ENCODE measurements around the gene PPP2R5B.

Gene PPP2R5B

DNA sequence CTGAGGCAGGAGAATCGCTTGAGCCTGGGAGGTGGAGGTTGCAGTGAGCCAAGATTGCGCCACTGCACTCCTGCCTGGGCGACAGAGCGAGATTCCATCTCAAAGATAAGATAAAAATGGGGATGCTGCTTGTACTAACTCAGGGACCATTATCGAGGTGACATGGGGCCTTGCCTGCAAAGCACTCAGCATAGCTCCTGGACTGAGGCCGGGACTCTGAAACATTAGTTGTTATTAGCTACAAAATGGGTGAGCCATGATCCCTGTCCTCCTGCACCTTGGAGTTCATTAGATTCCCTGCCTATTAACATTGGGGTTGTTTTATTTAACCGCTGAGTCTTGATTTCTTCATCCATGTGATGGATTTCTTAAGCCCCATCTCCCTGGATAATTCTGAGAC lies 5.1 kb downstream of the PPP2R5B start:
- DNase-seq (ENCODE audit: low read depth, low spot score): no peak

- no peak for DNase-seq (ENCODE audit: low read depth, low spot score)
Measured at GRCh38 chr11:64930340-64930739, 5.9 kb downstream of the PPP2R5B start.

DNA sequence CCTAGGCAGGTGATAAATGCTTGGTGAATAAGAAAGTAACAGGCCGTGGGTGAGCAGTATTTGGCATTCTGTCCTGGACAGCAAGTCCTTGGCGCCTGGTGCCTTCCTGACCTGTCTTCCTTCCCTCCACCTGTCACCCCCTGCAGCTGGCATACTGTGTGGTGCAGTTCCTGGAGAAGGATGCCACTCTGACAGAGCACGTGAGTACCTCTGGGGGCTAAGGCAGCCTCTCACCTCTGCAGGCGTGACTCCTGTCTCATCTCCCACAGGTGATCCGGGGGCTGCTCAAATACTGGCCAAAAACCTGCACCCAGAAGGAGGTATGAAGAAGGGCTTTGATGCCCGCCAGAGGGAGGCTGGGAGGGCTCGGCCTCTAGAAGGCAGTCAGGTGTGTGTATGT lies 6.8 kb downstream of the PPP2R5B start:
- DNase-seq (ENCODE audit: low read depth, low spot score): no peak

DNA sequence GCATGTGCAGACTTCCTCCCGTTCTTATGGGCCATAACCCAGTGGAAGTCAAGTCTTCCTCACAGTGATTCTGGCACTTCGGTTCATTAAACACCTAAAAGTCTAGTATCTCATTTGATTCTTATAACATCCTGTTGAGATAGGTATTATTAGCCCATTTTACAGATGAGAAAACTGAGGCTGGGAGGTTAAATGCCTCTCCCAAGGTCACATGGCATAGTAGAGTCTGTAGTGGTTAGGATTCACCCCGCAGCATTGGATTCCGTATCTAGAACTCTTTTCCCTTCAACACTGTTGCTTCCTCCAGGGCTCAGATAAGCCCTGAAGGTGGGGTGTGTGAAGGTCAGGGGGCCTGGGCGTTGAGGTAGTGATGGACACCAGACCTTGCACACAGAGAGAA lies 7.8 kb downstream of the PPP2R5B start:
- DNase-seq (ENCODE audit: low read depth, low spot score): no peak

DNA sequence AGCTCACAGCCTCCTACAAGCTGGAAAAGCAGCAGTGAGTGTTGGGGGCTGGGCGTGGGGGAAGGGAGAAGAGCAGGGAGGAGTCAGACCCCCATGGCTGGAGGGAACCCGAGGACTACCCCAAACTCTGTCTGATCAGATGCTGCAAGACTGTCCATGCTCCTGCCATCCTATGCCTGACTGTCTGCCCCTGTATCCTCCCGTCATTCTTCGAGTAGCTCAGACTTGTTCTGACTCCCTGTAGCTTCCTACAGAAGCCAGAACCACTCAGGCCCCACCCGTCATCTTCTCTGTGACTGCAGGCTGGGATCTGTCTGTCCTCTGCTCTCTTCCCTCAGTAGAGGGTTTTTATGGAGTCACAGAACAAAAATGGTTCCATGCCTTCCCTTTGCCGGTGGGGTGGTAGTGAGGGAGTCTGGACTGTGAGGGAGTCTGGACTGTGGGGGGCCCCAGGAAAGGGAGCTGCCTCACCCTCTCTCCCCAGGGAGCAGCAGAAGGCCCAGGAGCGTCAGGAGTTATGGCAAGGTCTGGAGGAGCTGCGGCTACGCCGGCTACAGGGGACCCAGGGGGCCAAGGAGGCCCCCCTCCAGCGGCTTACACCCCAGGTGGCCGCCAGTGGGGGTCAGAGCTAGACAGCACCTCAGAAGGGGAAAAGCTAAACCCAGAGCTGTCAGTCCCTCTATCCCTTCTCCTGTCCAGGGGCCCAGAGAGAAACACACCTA lies 8.9 kb downstream of the PPP2R5B start:
- no peak for DNase-seq (ENCODE audit: low read depth, low spot score)

DNA sequence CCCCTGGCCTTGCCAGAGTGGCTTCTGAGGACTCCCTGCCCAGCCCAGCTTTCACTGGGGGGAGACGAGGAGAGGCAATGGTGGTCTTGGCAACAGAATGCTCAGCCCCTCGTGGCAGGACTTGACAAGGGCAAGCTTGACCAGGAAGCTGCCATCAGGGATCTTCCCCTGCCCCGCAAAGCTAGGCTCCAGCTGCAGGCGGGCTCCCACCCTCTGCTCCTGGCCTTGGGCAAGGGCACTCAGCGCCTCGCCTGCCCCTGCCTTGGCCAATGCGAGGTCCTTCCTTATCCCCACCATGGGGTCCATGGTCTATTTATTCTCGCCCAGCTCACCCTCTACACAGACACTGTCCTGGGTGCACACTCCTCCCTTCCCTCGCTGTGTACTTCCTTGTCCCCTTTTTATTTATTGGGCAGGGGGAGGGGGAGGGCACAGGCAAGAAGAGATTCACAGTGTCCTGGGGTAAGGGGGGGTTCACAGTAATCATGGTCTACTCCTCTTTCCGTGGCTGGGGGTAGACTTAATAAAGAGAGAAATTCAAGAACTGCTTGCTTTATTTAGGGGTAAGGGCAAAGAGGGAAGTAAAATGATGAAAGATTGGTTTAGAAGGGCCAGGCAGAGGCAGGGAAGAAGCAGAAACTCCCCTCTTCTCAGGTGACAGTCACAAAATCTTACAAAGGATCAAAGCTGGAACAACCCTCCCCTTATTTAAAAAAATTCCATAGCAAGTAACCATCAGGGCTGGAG lies 9.6 kb downstream of the PPP2R5B start:
- DNase-seq (ENCODE audit: low read depth, low spot score): no peak

- DNase-seq (ENCODE audit: low read depth, low spot score): no peak
Measured at GRCh38 chr11:64934682-64935358, 10.3 kb downstream of the PPP2R5B start.

- no peak for DNase-seq (ENCODE audit: low read depth, low spot score)
Measured at GRCh38 chr11:64935359-64936081, 11.0 kb downstream of the PPP2R5B start, which contains the start of gene GPHA2. TSS of gene GPHA2 (minus strand) at chr11:64935893. CDS start at chr11:64935460, 433 bp downstream.

- DNase-seq (ENCODE audit: low read depth, low spot score): no peak
Measured at GRCh38 chr11:64936539-64936938, 12.1 kb downstream of the PPP2R5B start.

DNA sequence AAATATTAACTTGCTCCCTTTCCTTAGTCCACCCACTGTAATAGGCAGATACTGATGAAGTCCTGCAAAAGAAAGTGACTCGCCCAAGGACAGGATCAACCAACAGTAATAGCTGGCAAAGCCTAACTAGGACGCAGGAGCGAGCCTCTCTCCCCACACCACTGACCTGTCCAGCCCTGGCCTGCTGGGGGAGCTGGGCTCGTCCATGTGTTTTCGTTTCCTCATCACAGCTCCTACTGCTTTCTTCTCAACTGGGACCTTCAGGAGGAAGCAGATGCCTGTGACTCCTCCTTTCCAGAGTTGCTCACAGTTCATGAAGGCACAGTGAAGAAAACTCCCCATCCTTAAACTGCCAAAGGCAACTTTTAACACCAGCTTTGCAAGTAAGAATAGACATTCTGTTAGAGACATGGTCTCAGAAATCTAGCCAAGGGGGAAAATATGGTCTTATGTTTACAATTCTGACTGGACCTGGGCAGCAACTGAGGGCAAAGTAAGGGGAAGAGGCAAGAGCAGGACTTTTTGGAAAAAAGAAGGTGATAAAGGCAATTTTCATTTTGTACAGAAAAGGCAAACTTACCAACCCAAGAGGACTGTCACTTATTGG lies 22.8 kb downstream of the PPP2R5B start:
- DNase-seq (ENCODE audit: low read depth, low spot score): no peak

GRCh38 chr11:64951529-64951928 lies 27.0 kb downstream of the PPP2R5B start:
- no peak for DNase-seq (ENCODE audit: low read depth, low spot score)

DNA sequence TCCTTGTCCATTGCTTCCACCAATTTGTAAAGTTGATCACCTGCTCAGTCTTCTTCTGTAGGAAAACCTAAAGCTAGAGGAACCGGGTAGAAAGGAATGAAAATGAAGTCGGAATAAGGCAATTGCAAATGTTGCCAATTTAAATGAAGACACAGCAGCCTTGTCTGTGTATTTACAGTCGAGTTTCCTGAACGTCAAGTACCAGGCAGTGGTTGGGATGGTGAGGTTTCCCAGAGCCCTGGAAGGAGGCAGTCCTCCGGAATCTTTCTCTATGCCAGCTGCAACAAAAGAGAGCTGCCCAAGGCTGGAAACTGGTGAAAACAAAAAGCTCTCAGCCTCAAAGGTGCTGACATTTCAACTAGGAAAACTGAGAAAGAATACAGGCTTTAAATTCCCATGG lies 29.7 kb downstream of the PPP2R5B start:
- no peak for DNase-seq (ENCODE audit: low read depth, low spot score)

- DNase-seq (ENCODE audit: low read depth, low spot score): no peak
Measured at GRCh38 chr11:64959498-64959897, 35.0 kb downstream of the PPP2R5B start.

DNA sequence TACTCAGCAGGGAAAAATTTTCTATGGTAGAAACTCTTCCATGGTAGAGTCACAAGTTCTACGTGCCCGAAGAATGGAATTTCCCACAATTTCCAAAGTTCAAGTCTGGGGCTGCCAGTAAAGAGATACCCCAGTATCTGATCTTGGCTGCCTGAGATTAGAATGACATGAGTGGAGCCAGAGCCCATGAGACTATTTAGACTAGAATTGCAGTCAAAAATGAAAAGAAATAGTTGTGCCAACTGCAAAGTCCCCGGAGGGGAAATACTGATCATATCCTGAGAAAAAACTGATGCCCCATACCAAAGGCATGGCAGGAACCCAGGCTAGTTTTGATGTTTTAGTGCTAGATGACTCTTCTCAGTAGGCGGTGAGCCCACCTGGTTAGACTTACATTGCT lies 36.2 kb downstream of the PPP2R5B start:
- DNase-seq (ENCODE audit: low read depth, low spot score): no peak

GRCh38 chr11:64963072-64963631 lies 38.7 kb downstream of the PPP2R5B start:
- no peak for DNase-seq (ENCODE audit: low read depth, low spot score)

DNA sequence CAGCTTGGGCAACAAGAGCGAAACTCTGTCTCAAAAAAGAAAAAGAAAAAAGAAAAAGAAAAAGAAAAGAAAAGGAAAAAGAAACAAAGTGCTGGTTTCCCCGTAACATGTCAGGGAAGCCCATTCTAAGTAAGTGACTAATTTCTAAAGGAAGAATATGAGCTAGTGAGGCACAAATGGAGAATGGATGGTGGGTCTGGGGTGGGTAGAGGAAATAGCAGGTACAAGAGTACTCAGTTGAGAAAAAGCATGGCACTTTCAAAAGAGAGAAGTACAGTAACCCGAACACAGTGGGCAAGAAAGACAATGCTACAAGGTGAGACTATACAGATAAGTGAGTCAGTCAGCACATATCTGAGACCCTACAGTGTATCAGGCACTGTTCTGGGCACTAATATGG lies 42.9 kb downstream of the PPP2R5B start:
- DNase-seq (ENCODE audit: low read depth, low spot score): no peak

DNA sequence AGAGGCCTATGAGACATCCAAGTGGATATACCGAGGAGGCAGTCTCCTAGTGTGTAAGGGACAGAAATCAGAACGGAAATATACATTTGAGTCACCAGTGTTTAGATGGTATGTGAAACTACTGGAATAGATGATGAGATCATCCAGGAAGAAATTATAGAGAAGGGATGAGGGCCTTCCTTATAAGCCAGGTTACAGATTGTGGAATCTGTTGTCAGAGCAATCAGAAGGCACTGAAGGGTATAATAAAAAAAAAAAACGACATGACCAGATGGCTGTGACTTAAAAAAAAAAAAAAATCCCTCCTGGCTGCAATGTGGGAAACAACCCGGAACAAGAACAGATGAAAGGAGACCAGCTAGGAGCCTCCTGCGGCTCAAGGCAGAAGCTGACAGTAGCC lies 44.7 kb downstream of the PPP2R5B start:
- no peak for DNase-seq (ENCODE audit: low read depth, low spot score)

DNA sequence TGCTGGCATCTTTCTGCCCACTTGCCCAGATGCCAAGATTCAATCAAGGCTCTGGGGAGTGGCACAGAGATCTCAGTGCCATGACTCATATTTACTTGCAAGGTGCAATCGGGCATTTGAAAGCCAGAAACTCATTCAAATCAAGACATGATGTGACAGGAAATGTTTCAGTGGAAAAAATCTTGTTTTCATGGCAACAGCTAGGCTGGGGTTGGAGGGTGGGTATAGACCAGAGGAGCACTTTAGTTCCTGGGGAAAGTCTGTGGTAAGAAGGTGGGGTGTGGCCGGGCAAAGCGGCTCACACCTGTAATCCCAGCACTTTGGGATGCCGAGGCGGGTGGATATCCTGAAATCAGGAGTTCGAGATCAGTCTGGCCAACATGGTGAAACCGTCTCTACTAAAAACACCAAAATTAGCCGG lies 46.3 kb downstream of the PPP2R5B start:
- DNase-seq (ENCODE audit: low read depth, low spot score): no peak

DNA sequence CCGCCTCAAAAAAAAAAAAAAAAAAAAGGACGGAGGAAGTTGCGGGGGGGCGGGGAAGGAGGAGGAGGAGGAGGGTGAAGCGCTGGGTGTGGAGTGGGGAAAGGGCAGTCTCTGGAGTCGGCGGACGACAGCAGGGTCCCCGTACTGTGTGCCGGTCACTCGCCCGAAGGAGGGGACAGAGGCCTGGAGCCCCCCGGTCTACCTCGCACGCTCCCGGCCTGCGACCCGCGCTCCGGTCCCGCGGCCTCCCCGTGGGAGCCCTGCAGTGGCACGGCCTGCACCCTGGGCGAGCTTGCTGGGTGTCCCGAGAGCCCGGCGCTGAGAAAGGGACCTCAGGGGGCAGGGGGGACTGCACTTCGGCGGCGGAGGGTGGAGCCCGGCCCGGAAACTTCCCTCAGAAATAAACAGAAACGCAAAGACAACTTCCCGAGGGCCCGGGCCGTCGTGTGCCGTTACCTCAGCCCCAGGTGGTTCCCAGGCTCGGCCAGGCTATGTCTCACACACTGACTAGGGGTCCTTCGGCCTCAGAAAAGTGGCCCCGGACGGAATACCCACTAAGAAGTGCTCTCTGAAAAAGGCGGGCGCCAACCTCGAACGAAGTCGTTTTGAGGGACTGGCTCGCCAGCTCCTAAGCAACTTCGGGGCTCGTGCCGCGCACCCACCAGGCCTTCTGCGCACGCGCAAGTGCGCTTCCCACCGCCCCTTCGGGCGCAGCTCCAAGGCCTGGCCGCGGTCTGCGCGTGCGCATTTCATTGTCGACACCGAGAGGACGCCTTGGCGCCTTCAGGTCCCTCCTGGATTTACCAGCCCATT lies 47.1 kb downstream of the PPP2R5B start, which contains the start of gene MAJIN:
Gene MAJIN, minus strand, starts transcription at position 688 of the 813 bp plus-strand sequence. CDS start 12,703 bp downstream, outside the sequence.
- peak; percentile 72 for DNase-seq (ENCODE audit: low read depth, low spot score)

DNA sequence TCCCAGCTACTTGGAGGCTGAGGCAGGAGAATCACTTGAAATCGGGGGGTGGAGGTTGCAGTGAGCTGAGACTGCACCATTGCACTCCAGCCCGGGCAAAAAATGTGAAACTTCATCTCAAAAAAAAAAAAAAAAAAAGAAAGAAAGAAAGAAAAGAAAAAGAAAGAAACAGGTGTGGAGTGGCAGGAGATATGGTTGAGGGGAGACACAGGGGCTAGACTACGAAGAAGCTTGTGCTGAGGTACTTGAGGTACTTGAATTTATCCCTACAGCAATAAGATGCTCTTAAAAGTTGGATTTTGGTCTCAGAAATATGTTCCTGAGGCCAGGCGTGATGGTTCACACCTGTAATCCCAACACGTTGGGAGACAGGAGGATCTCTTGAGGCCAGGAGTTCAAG lies 49.6 kb downstream of the PPP2R5B start:
- no peak for DNase-seq (ENCODE audit: low read depth, low spot score)
